Fibroblast of peridontal ligament (primary cell): ENCODE data around the gene NUMBL.

Source experiments
- DNase-seq: peaks from one replicate; pipeline ENCODE4 v3.0.0-alpha.2; 2010; ENCODE audit errors: extremely low read depth

The NUMBL gene

GRCh38 chr19:40716031-40716481, 25.6 kb upstream of the NUMBL start:
- DNase-seq, result no peak

GRCh38 chr19:40714441-40715299, 24.2 kb upstream of the NUMBL start:
- DNase-seq, result peak; percentile 86

- DNase-seq, result no peak
Measured at GRCh38 chr19:40713939-40714338, 23.5 kb upstream of the NUMBL start.

DNA sequence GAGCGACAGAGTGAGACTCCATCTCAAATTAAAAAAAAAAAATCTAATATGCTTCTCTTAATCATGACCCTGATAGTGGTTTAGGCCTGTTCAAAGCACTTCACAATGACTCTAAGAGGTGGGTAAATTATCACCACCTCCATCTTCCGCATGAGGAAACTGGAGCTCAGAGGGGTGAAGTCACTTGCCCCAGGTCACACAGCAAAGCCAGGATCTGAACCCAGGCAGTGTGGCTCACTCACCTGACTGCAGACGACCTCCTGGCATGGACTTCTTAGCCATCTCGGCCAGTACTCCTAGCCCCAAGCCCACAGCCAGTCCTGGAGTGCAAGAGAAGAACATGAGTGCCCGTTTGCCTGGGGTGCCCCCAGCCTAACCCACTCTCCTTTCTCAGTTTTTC, 19.4 kb upstream of the NUMBL start:
- DNase-seq, result no peak

GRCh38 chr19:40707615-40708014, 17.2 kb upstream of the NUMBL start:
- no peak for DNase-seq

- DNase-seq, result no peak
Measured at GRCh38 chr19:40705950-40706619, 15.6 kb upstream of the NUMBL start.

DNA sequence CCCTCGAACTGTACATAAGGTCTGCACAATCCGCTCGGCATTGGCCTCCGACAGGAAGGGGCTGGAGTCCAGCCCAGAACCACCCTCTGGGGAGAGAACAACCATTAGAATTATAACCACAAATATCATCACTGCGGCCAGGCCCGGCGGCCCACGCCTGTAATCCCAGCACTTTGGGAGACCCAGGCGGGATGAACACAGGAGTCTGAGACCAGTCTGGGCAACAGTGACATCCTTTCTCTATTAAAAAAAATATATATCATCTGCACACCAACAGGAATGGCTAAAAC, 14.9 kb upstream of the NUMBL start:
- no peak for DNase-seq

DNA sequence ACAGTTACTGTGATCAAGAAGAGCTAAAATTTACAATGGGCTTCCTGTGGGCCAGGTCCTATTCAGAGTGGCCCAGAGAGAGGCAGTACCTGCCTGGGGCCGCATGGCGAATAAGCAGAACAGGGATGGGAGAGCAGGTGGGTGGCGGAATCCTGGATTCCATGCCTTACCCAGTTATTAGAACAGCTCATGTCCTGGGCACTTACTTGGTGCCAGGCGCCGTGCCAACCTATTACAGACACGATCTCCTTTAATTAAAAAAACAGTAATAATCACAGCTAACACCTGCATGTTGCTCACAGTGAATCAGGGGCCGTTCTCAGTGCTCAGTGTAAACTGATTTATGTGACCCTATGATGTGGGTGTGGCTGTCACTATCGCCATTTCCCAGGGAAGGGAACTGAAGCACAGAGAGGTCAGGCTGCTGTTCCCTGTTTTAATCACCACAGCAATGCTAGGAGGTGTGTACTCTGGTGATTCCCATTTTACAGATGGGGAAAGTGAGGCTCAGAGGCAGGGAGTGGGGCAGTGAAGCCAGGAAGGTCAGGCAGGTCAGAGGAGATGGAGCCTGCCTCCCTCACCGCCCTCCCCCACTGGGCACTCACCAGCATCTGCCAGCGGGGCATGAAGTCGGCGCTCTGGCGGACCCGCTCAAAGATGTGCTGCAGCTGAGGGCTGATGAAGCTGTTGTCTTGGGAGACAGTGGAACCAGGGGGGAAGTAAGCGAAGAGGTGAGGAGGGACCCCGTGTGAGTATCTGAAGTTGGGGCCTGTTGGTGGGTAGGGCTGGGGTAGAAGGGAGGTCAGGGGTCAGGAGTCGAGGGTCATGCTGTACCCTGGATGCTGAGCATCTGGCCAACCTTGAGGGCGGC, 14.3 kb upstream of the NUMBL start:
- no peak for DNase-seq

DNA sequence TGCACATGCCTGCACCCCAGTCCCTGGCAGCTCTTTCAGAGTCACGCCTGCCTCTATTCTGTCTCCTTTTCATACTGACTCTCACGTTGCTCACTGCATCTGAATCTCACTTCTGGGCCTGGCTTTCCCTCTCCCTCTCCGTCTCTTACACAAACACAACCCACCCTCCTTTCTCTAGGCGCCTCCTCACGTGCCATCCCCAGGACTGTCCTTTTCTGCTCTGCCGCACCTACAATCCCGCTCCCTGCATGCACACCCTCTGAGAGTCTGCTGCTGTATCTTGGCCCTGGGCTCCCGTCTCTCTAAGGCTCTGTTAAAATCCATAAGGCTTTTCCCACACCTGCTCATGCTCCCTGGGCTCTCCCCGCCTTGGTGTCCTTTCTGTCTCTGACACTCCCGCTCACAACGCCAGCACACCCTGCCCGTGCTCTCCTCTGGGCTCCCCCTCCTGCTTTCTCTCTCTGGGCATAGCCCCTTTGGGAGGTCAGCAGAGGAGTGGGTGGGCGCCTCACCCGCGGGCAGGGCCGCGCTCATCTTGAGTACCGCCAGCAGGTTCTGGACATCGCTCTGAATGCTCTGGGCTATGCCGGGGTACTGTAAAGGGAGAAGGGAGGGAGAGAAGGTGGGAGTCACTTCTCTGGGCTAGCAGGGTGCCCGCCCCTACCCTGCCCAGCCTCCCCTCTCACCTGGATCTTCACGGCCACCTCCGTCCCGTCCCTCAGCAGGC, 12.7 kb upstream of the NUMBL start:
- DNase-seq, result no peak

GRCh38 chr19:40702337-40703012, 12.0 kb upstream of the NUMBL start:
- no peak for DNase-seq

DNA sequence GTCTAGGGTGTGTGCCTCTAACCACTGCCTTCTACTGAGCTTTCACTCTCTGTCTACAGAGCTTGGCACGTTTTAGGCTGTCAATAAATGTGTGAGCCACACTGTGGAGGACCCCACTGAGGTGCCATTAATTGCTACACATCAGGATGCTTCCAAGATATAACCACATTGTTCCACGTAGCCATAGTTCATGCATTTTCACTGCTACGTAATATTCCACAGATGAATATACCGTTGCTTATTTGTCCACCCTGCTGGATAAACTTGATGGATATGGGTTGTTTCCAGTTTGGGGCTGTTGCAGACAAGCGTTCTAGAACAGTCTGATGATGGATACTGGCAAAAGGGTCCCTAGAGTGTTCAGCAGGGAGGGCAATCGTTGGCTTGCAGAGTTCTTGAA, 11.3 kb upstream of the NUMBL start:
- no peak for DNase-seq

- no peak for DNase-seq
Measured at GRCh38 chr19:40700083-40700482, 9.6 kb upstream of the NUMBL start.

DNA sequence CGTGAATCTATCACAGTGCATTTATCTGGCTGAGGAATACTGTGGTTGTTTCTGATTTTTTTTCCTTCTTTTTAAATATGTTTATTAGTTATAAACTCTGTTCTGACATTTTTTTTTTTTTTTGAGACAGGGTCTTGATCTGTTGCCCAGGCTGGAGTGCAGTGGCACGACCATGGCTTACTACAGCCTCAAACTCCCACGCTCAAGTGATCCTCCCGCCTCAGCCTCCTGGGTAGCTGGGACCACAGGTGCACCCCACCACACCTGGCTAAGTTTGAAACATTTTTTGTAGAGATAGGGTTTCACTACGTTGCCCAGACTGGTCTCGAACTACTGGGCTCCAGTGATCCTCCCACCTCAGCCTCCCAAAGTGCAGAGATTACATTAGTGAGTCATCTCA, 6.6 kb upstream of the NUMBL start:
- no peak for DNase-seq

DNA sequence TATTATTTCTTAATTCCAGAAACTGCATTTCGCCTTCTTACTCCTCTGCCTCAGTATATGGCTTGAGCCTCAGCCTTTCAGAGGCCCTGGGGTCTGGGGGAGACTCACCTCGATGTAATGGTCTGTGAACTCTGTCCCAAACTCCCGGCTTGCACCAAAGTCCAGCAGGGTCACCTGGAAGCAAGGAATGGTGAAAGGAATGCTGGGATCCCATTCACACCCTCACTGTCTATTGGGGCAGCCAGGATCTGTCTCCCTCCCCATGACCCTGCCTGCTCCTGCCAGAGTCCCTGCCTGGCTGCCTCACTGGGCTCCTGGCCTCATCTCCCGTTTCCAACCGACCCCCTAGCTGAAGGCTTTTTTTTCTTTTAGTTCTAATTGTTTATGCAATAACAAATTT, 5.4 kb upstream of the NUMBL start:
- DNase-seq, result no peak

- no peak for DNase-seq
Measured at GRCh38 chr19:40693896-40694295, 3.4 kb upstream of the NUMBL start.

GRCh38 chr19:40693150-40693788, 2.8 kb upstream of the NUMBL start:
- DNase-seq, result no peak

- no peak for DNase-seq
Measured at GRCh38 chr19:40692212-40692551, 1.7 kb upstream of the NUMBL start.

- no peak for DNase-seq
Measured at GRCh38 chr19:40691421-40692211, 1.2 kb upstream of the NUMBL start.

- peak; percentile 85 for DNase-seq
Measured at GRCh38 chr19:40690693-40691420, 406 bp upstream of the NUMBL start.
